Mesenteric fat pad (tissue), 1 donor: Measurements from ENCODE around the gene MT4. TPM values are rescaled to one million over a fixed set of nuclear protein-coding genes. Genes with fewer than 3 reads are reported as not detected.
A peak's percentile ranks its signal among the peaks of the same experiment; 100 is the strongest.
"Not testable (repeated sequence)": the region's sequence is repeated elsewhere in the genome, so short reads cannot be mapped to it uniquely, and the experiment has no call there.

Experiments used
- DNase-seq: peaks from one replicate; pipeline ENCODE4 v3.0.0-alpha.2; 2020; ENCODE audit warnings: low spot score
- total RNA-seq: library from RNA; stranded (reverse); fragmentation: NEBNext Ultra II Directional; extraction: Animal tissue kit (Norgen Biotek cat#: 25700); gene quantifications from one replicate; pipeline ENCODE4 v1.2.1, GENCODE V29; 2021
- donor health status: DM: yes; HTN: yes; CAD: no.

The MT4 gene
- total RNA-seq, 1 donor from 2014 or later, result not detected

- DNase-seq, result peak; percentile 53
Measured at GRCh38 chr16:56558024-56558747, 6.7 kb upstream of the MT4 start.

GRCh38 chr16:56559109-56559508, 5.8 kb upstream of the MT4 start:
- peak; percentile 30 for DNase-seq

GRCh38 chr16:56560447-56560846, 4.4 kb upstream of the MT4 start:
- no peak for DNase-seq

- peak; percentile 53 for DNase-seq
Measured at GRCh38 chr16:56561126-56561525, 3.7 kb upstream of the MT4 start.

- peak; percentile 62 for DNase-seq
Measured at GRCh38 chr16:56569971-56570370, 5.1 kb downstream of the MT4 start.

GRCh38 chr16:56571525-56571924, 6.7 kb downstream of the MT4 start:
- DNase-seq, result peak; percentile 79

- no peak for DNase-seq
Measured at GRCh38 chr16:56574625-56575024, 9.8 kb downstream of the MT4 start.

- DNase-seq, result peak; percentile 90
Measured at GRCh38 chr16:56576585-56577299, 11.9 kb downstream of the MT4 start.

- peak; percentile 39 for DNase-seq
Measured at GRCh38 chr16:56577300-56577625, 12.4 kb downstream of the MT4 start.

- DNase-seq, result peak; percentile 3
Measured at GRCh38 chr16:56580391-56581048, 15.6 kb downstream of the MT4 start.

- DNase-seq, result not testable (repeated sequence)
Measured at GRCh38 chr16:56582911-56583310, 18.0 kb downstream of the MT4 start.

GRCh38 chr16:56583351-56584168, 18.7 kb downstream of the MT4 start:
- DNase-seq, result peak; percentile 47

GRCh38 chr16:56584276-56584675, 19.4 kb downstream of the MT4 start:
- DNase-seq, result peak; percentile 65

- peak; percentile 65 for DNase-seq
Measured at GRCh38 chr16:56588781-56589140, 23.9 kb downstream of the MT4 start.

- DNase-seq, result no peak
Measured at GRCh38 chr16:56589141-56590039, 24.5 kb downstream of the MT4 start, which contains the start of gene MT3. TSS of gene MT3 (plus strand) at chr16:56589528. CDS start at chr16:56589591, 63 bp downstream.

GRCh38 chr16:56591377-56592060, 26.6 kb downstream of the MT4 start:
- no peak for DNase-seq

- DNase-seq, result no peak
Measured at GRCh38 chr16:56593573-56594291, 28.9 kb downstream of the MT4 start.

- DNase-seq, result peak; percentile 12
Measured at GRCh38 chr16:56594292-56594619, 29.4 kb downstream of the MT4 start.

GRCh38 chr16:56600398-56600999, 35.6 kb downstream of the MT4 start:
- peak; percentile 47 for DNase-seq
